OCI-LY1 (cell line): Measurements from ENCODE around the gene POLR2H.

Experiments
- CTCF ChIP-seq: fragments of 200-600 bp; sonication (generic), shearing (Covaris generic); IDR thresholded peaks from 2 replicates; pipeline ENCODE4 v1.5.1; 2017; ENCODE audit warnings: mild to moderate bottlenecking, antibody characterized with exemption, low read length, moderate library complexity, mixed read lengths
- EZH2 ChIP-seq: fragments of 200-600 bp; sonication (generic), shearing (Covaris generic); IDR thresholded peaks from 2 replicates; pipeline ENCODE4 v1.8.0; 2017; ENCODE audit warnings: borderline replicate concordance, mixed run types, mild to moderate bottlenecking, antibody characterized with exemption, low read length, moderate library complexity, mixed read lengths

GRCh38 chr3:184405075-184406030 lies 43.8 kb downstream of the POLR2H start:
- TF ChIP-seq CTCF (no peak), EZH2 (no peak)
